Esophagus muscularis mucosa (tissue), 4 donors: Measurements from ENCODE around the gene HIVEP2. TPM values are rescaled to one million over a fixed set of nuclear protein-coding genes. Genes with fewer than 3 reads are reported as not detected.

Experiments used
- DNase-seq: peaks from one replicate; pipeline ENCODE4 v3.0.0-alpha.2; 2017; ENCODE audit errors: extremely low spot score
- H3K27ac ChIP-seq, 4 donors: fragments of 200-600 bp; sonication (generic); replicated peaks in 1 of 4; 1 replicate in 3 of 4; 2 replicates in 1 of 4; pipeline ENCODE4 v1.5.1; 2016 to 2019; ENCODE audit warnings: mild to moderate bottlenecking in 1 of 4
- H3K27me3 ChIP-seq, 4 donors: fragments of 200-600 bp; sonication (generic); one replicate each; pipeline versions ENCODE4 v1.5.1 to v1.6.0; 2016 to 2019
- H3K36me3 ChIP-seq, 4 donors: fragments of 200-600 bp; sonication (generic); one replicate each; pipeline ENCODE4 v1.5.1; 2016 to 2019
- H3K4me1 ChIP-seq, 4 donors: fragments of 200-600 bp; sonication (generic); one replicate each; pipeline ENCODE4 v1.5.1; 2016 to 2019
- H3K4me3 ChIP-seq, 4 donors: fragments of 200-600 bp; sonication (generic); 1 replicate in 2 of 4; 2 replicates in 2 of 4; pipeline ENCODE4 v1.5.1; 2016 to 2019; ENCODE audit warnings: mild to moderate bottlenecking in 4 of 4, moderate library complexity in 1 of 4
- H3K9me3 ChIP-seq, 4 donors: fragments of 200-600 bp; sonication (generic); 1 replicate in 3 of 4; 2 replicates in 1 of 4; pipeline ENCODE4 v1.5.1; 2016 to 2019
- CTCF ChIP-seq, 3 experiments: fragments of 200-600 bp in 2 of 3; fragments of 450-650 bp in 1 of 3; sonication (generic) in 2 of 3; IDR thresholded peaks; one replicate each; pipeline ENCODE4 v1.5.1; 2017 to 2019; ENCODE audit warnings: antibody characterized with exemption in 3 of 3, mild to moderate bottlenecking in 2 of 3, moderate library complexity in 1 of 3
- EP300 ChIP-seq: sonication (generic); formaldehyde crosslinking; IDR thresholded peaks from one replicate; pipeline ENCODE4 v1.6.1; 2017; ENCODE audit warnings: antibody characterized with exemption
- POLR2A ChIP-seq: fragments of 450-650 bp; IDR thresholded peaks from one replicate; pipeline ENCODE4 v1.6.1; 2017; ENCODE audit warnings: antibody characterized with exemption, moderate library complexity, mild to moderate bottlenecking, low read depth
- POLR2AphosphoS5 ChIP-seq, 2 donors: sonication (generic); formaldehyde crosslinking; IDR thresholded peaks; one replicate each; pipeline ENCODE4 v1.6.1; 2017; ENCODE audit warnings: antibody characterized with exemption in 2 of 2
- WGBS: methylation state at CpG from one replicate; pipeline ENCODE4 v1.1.5; 2018; 5-methylcytosine and 5-hydroxymethylcytosine counted together
- intact Hi-C: fragments of 100-400 bp; cut with DNase I; formaldehyde crosslinking; loops from one replicate; pipeline ENCODE4 v1.15.1; 2023
- total RNA-seq, 4 donors: library from RNA; depleted of rRNA; stranded (reverse); fragments of >200 nt; gene quantifications; one replicate each; pipeline versions ENCODE4 v1.1.0 to v1.2.1, GENCODE V29; 2016

The HIVEP2 gene
- total RNA-seq, 4 donors from 2014 or later: 20.3 to 29.3 (median 22.1) TPM

GRCh38 chr6:142960098-142960497 lies 15.1 kb upstream of the HIVEP2 start:
- no peak for DNase-seq
- TF ChIP-seq EP300 (no peak), POLR2AphosphoS5 (IDR thresholded peaks at IDR 0.05) (no peak), POLR2A (no peak), CTCF (IDR thresholded peaks at IDR 0.05) (no peak)
- Histone ChIP-seq H3K27ac (no peak overlapping the region), H3K36me3 (no peaks in the 10 kb centered on the region), H3K4me3 (no peak overlapping the region), H3K4me1 (no peaks in the 10 kb centered on the region), H3K27me3 (no peaks in the 10 kb centered on the region), H3K9me3 (no peaks in the 10 kb centered on the region)
- intact Hi-C loops: no loop called here

GRCh38 chr6:142958343-142958742 lies 13.4 kb upstream of the HIVEP2 start:
- H3K9me3 ChIP-seq: no peaks in the 10 kb centered on the region
- 86% methylated on average over 4 of the region's 4 CpGs for WGBS
- H3K27ac ChIP-seq: no peak overlapping the region
- no peaks in the 10 kb centered on the region for H3K4me1 ChIP-seq
- DNase-seq: no peak
- H3K27me3 ChIP-seq: no peaks in the 10 kb centered on the region
- no peak overlapping the region for H3K4me3 ChIP-seq
- no peaks in the 10 kb centered on the region for H3K36me3 ChIP-seq
- intact Hi-C loops: no loop called here
- TF ChIP-seq CTCF (IDR thresholded peaks at IDR 0.05) (no peak), POLR2A (no peak), POLR2AphosphoS5 (IDR thresholded peaks at IDR 0.05) (no peak), EP300 (no peak)

DNA sequence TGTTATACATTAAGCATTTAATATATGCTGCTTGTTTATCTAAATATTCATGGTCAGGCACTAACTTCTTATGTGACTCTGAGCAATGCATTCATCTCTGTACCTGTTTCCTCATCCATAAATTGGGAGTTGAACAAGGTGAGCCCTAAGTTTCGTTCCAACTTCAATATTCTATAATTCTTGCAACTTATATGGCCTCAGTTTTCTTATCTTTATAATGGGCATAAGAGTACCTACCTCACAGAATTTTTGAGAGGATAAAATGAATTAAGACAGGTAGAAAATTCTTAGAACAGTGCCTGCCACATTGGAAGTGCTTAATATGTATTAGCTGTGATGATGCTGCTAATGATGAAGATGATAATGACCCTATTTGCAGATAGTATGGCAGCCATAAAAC lies 11.8 kb upstream of the HIVEP2 start:
- H3K9me3 ChIP-seq: no peaks in the 10 kb centered on the region
- H3K27ac ChIP-seq: no peak overlapping the region
- intact Hi-C loops: no loop called here
- 83% methylated on average over 1 of the region's 1 CpG for WGBS
- H3K4me3 ChIP-seq: no peak overlapping the region
- no peaks in the 10 kb centered on the region for H3K36me3 ChIP-seq
- DNase-seq: no peak
- no peaks in the 10 kb centered on the region for H3K4me1 ChIP-seq
- no peaks in the 10 kb centered on the region for H3K27me3 ChIP-seq
- no peak for TF ChIP-seq POLR2A
- TF ChIP-seq POLR2AphosphoS5 (IDR thresholded peaks at IDR 0.05): no peak
- no peak for TF ChIP-seq CTCF (IDR thresholded peaks at IDR 0.05)
- TF ChIP-seq EP300: no peak

DNA sequence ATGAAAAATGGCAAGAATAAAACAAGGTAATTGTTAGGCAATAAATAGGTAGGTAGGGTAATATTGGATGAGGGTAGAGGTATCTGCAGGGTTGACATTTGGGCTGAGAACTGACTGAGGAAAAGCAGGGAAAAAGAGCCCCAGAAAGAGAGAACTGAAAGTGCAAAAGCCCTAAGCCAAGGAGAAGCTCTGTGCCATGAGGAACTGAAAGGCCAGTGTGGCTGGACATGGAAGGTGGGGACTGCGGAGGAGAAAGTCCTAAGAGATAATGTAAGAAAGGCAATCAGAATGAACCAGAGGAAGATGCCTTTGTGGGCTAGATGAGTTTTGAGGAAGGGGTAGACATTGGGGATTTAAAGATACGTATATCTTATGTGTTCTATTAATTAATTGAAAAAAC lies 9.9 kb upstream of the HIVEP2 start:
- TF ChIP-seq POLR2AphosphoS5 (IDR thresholded peaks at IDR 0.05): no peak
- TF ChIP-seq EP300: no peak
- TF ChIP-seq CTCF (IDR thresholded peaks at IDR 0.05): no peak
- no peak for TF ChIP-seq POLR2A
- intact Hi-C loops: no loop called here
- DNase-seq: no peak
- Histone ChIP-seq H3K27me3 (no peaks in the 10 kb centered on the region), H3K36me3 (no peaks in the 10 kb centered on the region), H3K4me1 (no peaks in the 10 kb centered on the region), H3K4me3 (no peak overlapping the region), H3K27ac (no peak overlapping the region), H3K9me3 (no peaks in the 10 kb centered on the region)
- 86% methylated on average over 2 of the region's 2 CpGs for WGBS
